GM21360 (cell line): Measurements from ENCODE around the gene IFT88.

Source experiments
- ATAC-seq: cut with Tn5 transposase; IDR thresholded peaks from one replicate; pipeline ENCODE4 v1.9.1; 2021; ENCODE audit warnings: mild to moderate bottlenecking, moderate library complexity; ENCODE audit not compliant: unreplicated experiment

IFT88 gene

GRCh38 chr13:20565115-20565736 lies 1.7 kb upstream of the IFT88 start:
- ATAC-seq: no peak

GRCh38 chr13:20566468-20566897 lies 474 bp upstream of the IFT88 start:
- ATAC-seq: peak; percentile 33

GRCh38 chr13:20567881-20568528 lies 1.0 kb downstream of the IFT88 start:
- ATAC-seq: no peak

- no peak for ATAC-seq
Observed at GRCh38 chr13:20570517-20570916, 3.6 kb downstream of the IFT88 start.

GRCh38 chr13:20571676-20572075 lies 4.7 kb downstream of the IFT88 start:
- ATAC-seq: no peak

GRCh38 chr13:20573186-20573585 lies 6.2 kb downstream of the IFT88 start:
- no peak for ATAC-seq

GRCh38 chr13:20573636-20574035 lies 6.7 kb downstream of the IFT88 start:
- no peak for ATAC-seq

- ATAC-seq: no peak
Observed at GRCh38 chr13:20579191-20579590, 12.2 kb downstream of the IFT88 start.

- ATAC-seq: no peak
Observed at GRCh38 chr13:20580257-20580656, 13.3 kb downstream of the IFT88 start.

- ATAC-seq: no peak
Observed at GRCh38 chr13:20582026-20582425, 15.1 kb downstream of the IFT88 start.

GRCh38 chr13:20583803-20584293 lies 16.9 kb downstream of the IFT88 start:
- no peak for ATAC-seq

GRCh38 chr13:20585371-20585770 lies 18.4 kb downstream of the IFT88 start:
- no peak for ATAC-seq

- ATAC-seq: no peak
Observed at GRCh38 chr13:20588529-20589110, 21.7 kb downstream of the IFT88 start.

- no peak for ATAC-seq
Observed at GRCh38 chr13:20590561-20590960, 23.6 kb downstream of the IFT88 start.

GRCh38 chr13:20592606-20593005 lies 25.6 kb downstream of the IFT88 start:
- ATAC-seq: no peak

- no peak for ATAC-seq
Observed at GRCh38 chr13:20594280-20594679, 27.3 kb downstream of the IFT88 start.

- no peak for ATAC-seq
Observed at GRCh38 chr13:20607015-20607414, 40.1 kb downstream of the IFT88 start.

GRCh38 chr13:20608438-20609020 lies 41.6 kb downstream of the IFT88 start:
- ATAC-seq: no peak

- no peak for ATAC-seq
Observed at GRCh38 chr13:20609145-20609544, 42.2 kb downstream of the IFT88 start.

- no peak for ATAC-seq
Observed at GRCh38 chr13:20610006-20610405, 43.0 kb downstream of the IFT88 start.

- no peak for ATAC-seq
Observed at GRCh38 chr13:20616059-20616797, 49.3 kb downstream of the IFT88 start.
